Cardiac fibroblast (primary cell): ENCODE results near the gene FYCO1.

Experiments used
- DNase-seq, 2 donors: peaks; one replicate each; pipeline versions ENCODE4 v3.0.0 to v3.0.0-alpha.2; 2010; ENCODE audit warnings: low read depth in 2 of 2
- H3K4me3 ChIP-seq, 2 donors: replicated peaks in 1 of 2; 1 replicate in 1 of 2; 2 replicates in 1 of 2; pipeline ENCODE4 v1.5.1; 2011; ENCODE audit warnings: low read depth in 2 of 2, low read length in 2 of 2, mild to moderate bottlenecking in 2 of 2, moderate library complexity in 1 of 2
- CTCF ChIP-seq: IDR thresholded peaks from one replicate; pipeline ENCODE4 v1.5.1; 2011; ENCODE audit warnings: low read depth, mild to moderate bottlenecking, low read length, inconsistent platforms

The FYCO1 gene

DNA sequence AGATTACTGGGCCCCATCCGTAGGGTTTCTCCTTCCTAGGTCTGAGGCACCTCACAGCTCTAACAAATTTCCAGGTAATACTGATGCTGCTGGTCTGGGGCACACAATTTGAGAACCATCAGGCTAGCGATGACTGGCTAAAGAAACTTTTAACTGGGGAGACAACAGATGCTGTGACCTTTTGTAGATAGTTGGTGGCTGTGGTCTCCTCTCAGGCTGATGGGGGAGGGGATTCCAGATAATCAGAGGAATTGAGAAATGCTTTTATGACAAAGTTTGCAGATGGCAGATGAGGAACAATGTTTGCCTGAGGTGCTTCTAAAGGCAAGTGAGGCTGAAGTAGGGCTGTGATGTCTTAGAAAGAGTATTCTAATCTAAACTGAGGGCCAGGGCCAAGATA, 123.1 kb downstream of the FYCO1 start:
- no peak for TF ChIP-seq CTCF
- no peak for DNase-seq
- H3K4me3 ChIP-seq: no peak overlapping the region

DNA sequence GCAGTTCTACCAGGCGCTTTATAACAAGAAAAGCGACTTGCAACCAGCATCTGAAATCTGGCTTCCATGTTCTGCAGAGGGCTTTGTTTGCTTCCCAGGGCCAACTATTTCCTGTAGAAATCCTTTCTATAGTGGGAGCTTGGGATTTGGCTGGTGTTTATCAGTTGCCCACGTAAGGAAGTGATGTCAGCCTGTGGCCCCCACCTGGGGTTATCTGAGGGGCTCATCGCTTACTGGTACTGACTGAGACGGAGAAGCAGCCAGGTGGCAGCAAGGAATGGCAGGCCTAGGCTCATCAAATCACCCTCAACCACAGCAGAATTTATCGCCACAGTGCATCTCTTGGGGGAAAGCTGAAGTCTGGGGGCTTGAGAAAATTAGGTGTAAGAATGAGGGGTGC, 123.8 kb downstream of the FYCO1 start:
- no peak overlapping the region for H3K4me3 ChIP-seq
- DNase-seq: no peak
- no peak for TF ChIP-seq CTCF

DNA sequence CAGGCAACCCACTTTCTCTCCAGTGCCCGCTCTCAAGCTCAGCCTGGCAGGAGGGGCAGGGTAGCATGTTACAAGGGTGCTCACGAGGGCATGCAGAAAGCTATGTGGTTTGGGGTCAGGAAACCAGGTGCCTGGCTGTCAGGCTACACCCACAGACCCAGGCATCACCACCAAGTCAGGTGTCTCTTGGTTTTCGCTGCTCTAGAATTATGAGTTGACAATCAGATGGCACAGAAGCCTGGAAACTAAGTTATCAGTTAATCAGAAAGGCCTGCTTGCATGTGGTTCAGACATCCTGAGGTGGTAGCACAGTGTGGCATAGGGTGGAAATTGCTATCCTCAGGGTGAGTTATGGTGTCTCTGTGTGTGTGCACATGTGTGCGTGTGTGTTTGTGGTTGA, 125.5 kb downstream of the FYCO1 start:
- no peak for TF ChIP-seq CTCF
- H3K4me3 ChIP-seq: no peak overlapping the region
- DNase-seq: no peak

DNA sequence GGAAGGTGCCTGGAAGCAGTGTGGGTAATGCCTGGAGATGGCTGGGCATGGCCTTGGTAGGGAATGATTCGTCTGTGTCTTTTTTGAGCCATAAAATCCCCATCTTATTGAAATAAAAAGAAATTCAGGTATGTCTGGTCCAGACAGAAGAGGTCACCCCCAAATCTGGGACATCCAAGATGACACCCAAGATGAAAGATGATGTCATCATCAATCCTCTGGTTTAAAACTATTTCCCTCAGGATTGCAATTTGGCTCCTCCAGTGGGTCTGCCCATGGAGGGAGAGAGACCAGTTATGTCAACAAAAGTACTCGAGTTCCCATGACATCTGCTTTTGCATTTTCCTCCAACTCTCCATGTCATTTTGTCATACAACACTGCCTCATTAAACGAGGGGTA, 126.0 kb downstream of the FYCO1 start:
- H3K4me3 ChIP-seq: no peak overlapping the region
- TF ChIP-seq CTCF: no peak
- DNase-seq: no peak

DNA sequence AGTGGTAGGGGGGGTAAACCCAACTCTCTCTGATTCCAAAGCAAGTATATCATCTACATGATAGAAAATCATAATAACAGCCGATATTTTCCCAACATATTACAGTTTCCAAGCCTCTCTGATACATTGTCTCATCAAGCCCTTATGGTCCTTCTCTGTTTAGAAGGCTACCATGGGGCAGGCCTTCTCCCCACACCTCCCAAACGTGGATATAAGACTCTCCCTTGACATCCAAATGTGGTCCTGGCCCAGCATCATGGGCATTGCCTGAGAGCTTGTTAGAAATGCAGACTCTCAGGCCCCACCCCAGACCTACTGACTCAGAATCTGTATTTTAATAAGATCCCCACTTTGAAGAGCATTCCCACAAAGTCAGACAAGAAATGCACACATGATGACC, 127.0 kb downstream of the FYCO1 start:
- no peak overlapping the region for H3K4me3 ChIP-seq
- DNase-seq: no peak
- TF ChIP-seq CTCF: no peak

GRCh38 chr3:45868213-45868612, 127.4 kb downstream of the FYCO1 start:
- H3K4me3 ChIP-seq: no peak overlapping the region
- no peak for TF ChIP-seq CTCF
- DNase-seq: no peak
